ENCODE data around the gene TMEM151B. TPM values are rescaled to one million over a fixed set of nuclear protein-coding genes. Genes with fewer than 3 reads are reported as not detected.

TMEM151B gene
- total RNA-seq, 2 experiments from 2014 or later, result not detected

GRCh38 chr6:44270526-44271405 lies 516 bp downstream of the TMEM151B start:
- Mint-ChIP-seq H3K4me1 (peaks cover 33% of the 10 kb centered on the region), H3K9me3 (no peaks in the 10 kb centered on the region), H3K4me3 (peak overlapping the region; percentile 17), H3K27ac (no peak overlapping the region), H3K36me3 (ENCODE audit: low read depth) (no peaks in the 10 kb centered on the region), H3K27me3 (peaks cover 57% of the 10 kb centered on the region)
- DNase-seq, result no peak
- CTCF ChIA-PET, result interaction anchor here (1.0 to 4.2 kb wide), 2 partner anchors 38 to 67 kb away, joined by 4 to 69 read pairs; no protein-coding TSS in a partner anchor
- POLR2A ChIA-PET, result interaction anchor here (0.6 to 1.9 kb wide), 3 partner anchors 14 to 1099 kb away, joined by 3 to 4 read pairs (median 3); no protein-coding TSS in a partner anchor

- peaks cover 58% of the 10 kb centered on the region for H3K27me3 Mint-ChIP-seq
- ChIA-PET CTCF (interaction anchor here (1.0 to 1.2 kb wide), 2 partner anchors 12 to 37 kb away, joined by 4 read pairs; no protein-coding TSS in a partner anchor), POLR2A (no interaction called here)
- H3K4me3 Mint-ChIP-seq, result peak overlapping the region; percentile 17
- no peak overlapping the region for H3K27ac Mint-ChIP-seq
- no peak for DNase-seq
- no peaks in the 10 kb centered on the region for H3K9me3 Mint-ChIP-seq
- no peaks in the 10 kb centered on the region for H3K36me3 Mint-ChIP-seq (ENCODE audit: low read depth)
- peaks cover 28% of the 10 kb centered on the region for H3K4me1 Mint-ChIP-seq
Measured at GRCh38 chr6:44271406-44271723, 1.1 kb downstream of the TMEM151B start.

- CTCF ChIA-PET, result interaction anchor here (1.0 to 1.2 kb wide), 3 partner anchors 12 to 66 kb away, joined by 3 to 4 read pairs (median 4); no protein-coding TSS in a partner anchor
- H3K27me3 Mint-ChIP-seq, result peaks cover 62% of the 10 kb centered on the region
- no peak overlapping the region for H3K4me3 Mint-ChIP-seq
- POLR2A ChIA-PET, result no interaction called here
- H3K9me3 Mint-ChIP-seq, result no peaks in the 10 kb centered on the region
- no peak for DNase-seq
- H3K36me3 Mint-ChIP-seq (ENCODE audit: low read depth), result no peaks in the 10 kb centered on the region
- H3K4me1 Mint-ChIP-seq, result peaks cover 24% of the 10 kb centered on the region
- H3K27ac Mint-ChIP-seq, result no peak overlapping the region
Measured at GRCh38 chr6:44271914-44272313, 1.7 kb downstream of the TMEM151B start.

- peaks cover 22% of the 10 kb centered on the region for H3K4me1 Mint-ChIP-seq
- H3K4me3 Mint-ChIP-seq, result no peak overlapping the region
- DNase-seq, result no peak
- H3K9me3 Mint-ChIP-seq, result no peaks in the 10 kb centered on the region
- CTCF ChIA-PET, result interaction anchor here (1.0 to 1.2 kb wide), 2 partner anchors 11 to 65 kb away, joined by 3 to 4 read pairs; no protein-coding TSS in a partner anchor
- H3K27ac Mint-ChIP-seq, result no peak overlapping the region
- POLR2A ChIA-PET, result no interaction called here
- peaks cover 68% of the 10 kb centered on the region for H3K27me3 Mint-ChIP-seq
- no peaks in the 10 kb centered on the region for H3K36me3 Mint-ChIP-seq (ENCODE audit: low read depth)
Measured at GRCh38 chr6:44272529-44272928, 2.3 kb downstream of the TMEM151B start.

DNA sequence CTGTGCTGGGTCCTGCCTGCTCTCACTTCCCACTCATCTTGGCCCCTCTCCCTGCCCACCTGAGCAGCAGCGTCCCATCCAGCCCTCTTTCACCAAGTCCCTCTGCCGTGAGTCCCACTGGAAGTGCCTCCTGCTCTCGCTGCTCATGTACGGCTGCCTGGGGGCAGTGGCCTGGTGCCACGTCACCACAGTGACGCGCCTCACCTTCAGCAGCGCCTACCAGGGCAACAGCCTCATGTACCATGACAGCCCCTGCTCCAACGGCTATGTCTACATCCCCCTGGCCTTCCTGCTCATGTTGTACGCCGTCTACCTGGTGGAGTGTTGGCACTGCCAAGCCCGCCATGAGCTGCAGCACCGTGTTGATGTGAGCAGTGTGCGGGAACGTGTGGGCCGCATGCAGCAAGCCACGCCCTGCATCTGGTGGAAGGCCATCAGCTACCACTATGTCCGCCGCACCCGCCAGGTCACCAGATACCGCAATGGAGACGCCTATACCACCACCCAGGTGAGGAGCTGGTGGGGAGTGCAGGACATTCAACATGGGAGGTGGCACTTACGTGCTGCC lies 2.8 kb downstream of the TMEM151B start:
- POLR2A ChIA-PET, result no interaction called here
- CTCF ChIA-PET, result interaction anchor here (1.0 kb wide), 2 partner anchors 32 to 65 kb away, joined by 3 read pairs; no protein-coding TSS in a partner anchor

DNA sequence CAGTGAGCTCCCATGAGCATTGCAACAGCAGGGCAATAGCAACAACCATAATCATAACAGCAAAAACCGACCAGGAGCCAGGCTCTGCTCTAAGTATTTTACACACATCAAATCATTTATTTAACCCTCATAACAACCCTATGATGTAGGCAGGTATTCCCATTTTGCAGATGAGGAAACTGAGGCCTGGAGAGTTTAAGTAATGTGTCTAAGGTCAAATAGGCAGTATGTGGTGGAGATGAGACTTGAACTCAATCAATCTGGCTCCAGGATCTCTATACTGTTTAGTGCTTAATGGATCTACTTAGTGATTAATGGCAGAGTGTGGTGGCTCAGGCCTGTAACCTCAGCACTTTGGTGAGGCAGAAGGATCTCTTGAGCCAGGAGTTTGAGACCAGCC lies 3.4 kb downstream of the TMEM151B start:
- Mint-ChIP-seq H3K27ac (no peak overlapping the region), H3K27me3 (peaks cover 68% of the 10 kb centered on the region), H3K4me1 (peaks cover 19% of the 10 kb centered on the region), H3K36me3 (ENCODE audit: low read depth) (no peaks in the 10 kb centered on the region), H3K4me3 (no peak overlapping the region), H3K9me3 (no peaks in the 10 kb centered on the region)
- DNase-seq, result no peak
- ChIA-PET CTCF (interaction anchor here (1.0 kb wide), 1 partner anchor 31 kb away, joined by 3 read pairs; no protein-coding TSS in a partner anchor), POLR2A (no interaction called here)

More for the DNA sequence above, 2.8 kb downstream of the TMEM151B start:
- no peaks in the 10 kb centered on the region for H3K9me3 Mint-ChIP-seq
- no peak for DNase-seq
- peaks cover 19% of the 10 kb centered on the region for H3K4me1 Mint-ChIP-seq
- peaks cover 68% of the 10 kb centered on the region for H3K27me3 Mint-ChIP-seq
- no peak overlapping the region for H3K27ac Mint-ChIP-seq
- H3K36me3 Mint-ChIP-seq (ENCODE audit: low read depth), result no peaks in the 10 kb centered on the region
- no peak overlapping the region for H3K4me3 Mint-ChIP-seq

DNA sequence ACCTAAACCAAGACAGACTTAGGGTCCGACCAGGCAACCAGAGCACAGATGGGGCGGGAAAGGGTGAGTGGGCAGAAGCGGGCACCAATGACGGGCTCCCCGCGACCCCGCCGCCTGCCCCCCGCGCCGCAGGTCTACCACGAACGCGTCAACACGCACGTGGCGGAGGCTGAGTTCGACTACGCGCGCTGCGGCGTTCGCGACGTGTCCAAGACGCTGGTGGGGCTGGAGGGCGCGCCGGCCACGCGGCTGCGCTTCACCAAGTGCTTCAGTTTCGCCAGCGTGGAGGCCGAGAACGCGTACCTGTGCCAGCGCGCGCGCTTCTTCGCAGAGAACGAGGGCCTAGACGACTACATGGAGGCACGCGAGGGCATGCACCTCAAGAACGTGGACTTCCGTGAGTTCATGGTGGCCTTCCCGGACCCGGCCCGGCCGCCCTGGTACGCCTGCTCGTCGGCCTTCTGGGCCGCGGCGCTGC lies 5.1 kb downstream of the TMEM151B start:
- Mint-ChIP-seq H3K36me3 (ENCODE audit: low read depth) (no peaks in the 10 kb centered on the region), H3K4me3 (no peak overlapping the region), H3K9me3 (no peaks in the 10 kb centered on the region), H3K27ac (no peak overlapping the region), H3K27me3 (peaks cover 61% of the 10 kb centered on the region), H3K4me1 (peaks cover 8% of the 10 kb centered on the region)
- no peak for DNase-seq
- POLR2A ChIA-PET, result no interaction called here
- CTCF ChIA-PET, result interaction anchor here (0.8 to 1.4 kb wide), 3 partner anchors 19 to 61 kb away, joined by 3 to 4 read pairs (median 3); partner anchors contain the start of gene AARS2

- Mint-ChIP-seq H3K36me3 (ENCODE audit: low read depth) (no peaks in the 10 kb centered on the region), H3K9me3 (no peaks in the 10 kb centered on the region), H3K27me3 (peaks cover 67% of the 10 kb centered on the region), H3K4me1 (peaks cover 7% of the 10 kb centered on the region), H3K27ac (no peak overlapping the region), H3K4me3 (no peak overlapping the region)
- POLR2A ChIA-PET, result no interaction called here
- DNase-seq, result no peak
- CTCF ChIA-PET, result interaction anchor here (0.8 to 1.3 kb wide), 2 partner anchors 37 to 60 kb away, joined by 3 read pairs; partner anchors contain the start of gene AARS2
Measured at GRCh38 chr6:44275749-44276648, 5.7 kb downstream of the TMEM151B start.

DNA sequence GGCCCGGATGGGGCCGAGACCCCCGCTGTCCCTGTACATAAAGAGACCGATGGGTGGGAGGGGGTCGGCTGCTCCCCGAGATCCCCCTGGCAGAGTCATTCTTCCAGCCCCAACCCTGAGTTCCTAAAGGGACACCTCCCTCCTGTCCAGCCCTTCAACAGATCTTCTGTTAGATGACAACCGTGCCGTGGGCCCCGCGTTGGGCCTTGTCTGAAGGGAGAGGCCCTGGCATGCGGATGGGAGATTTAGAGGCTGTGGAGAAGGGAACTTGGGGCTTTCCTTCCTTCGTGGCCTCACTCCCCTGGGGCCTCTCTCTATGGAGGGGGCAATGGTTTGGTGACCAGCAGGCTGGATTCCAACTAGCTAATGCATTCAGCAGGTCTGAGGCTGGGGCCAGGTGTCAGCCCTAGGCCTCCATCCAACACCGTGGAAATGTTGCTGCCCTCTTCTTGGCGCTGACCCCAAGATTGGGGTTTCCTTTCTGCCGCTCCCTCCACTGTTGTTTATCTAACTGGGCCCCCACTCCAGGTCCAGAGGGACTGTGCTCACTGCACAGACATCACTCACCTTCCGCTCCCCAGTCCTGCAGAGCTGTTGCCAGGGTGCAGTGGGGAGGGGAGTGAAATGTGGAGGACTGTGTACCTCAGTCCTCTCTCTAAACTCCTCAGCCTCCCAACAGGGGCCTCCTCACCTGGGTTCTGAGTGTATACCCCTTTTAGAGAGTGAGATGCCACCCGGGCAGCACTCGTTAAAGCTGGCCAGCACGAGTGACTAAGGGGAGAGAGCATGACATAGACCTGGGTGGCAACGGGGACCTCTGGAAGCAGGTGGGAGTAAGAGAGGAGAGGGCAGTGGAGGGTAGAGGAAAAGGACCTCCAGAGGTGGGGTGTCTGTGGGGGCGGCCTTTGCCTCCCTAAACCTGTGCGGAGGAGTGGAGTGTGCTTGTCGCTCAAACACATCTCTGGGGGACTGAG lies 6.7 kb downstream of the TMEM151B start:
- Mint-ChIP-seq H3K27ac (no peak overlapping the region), H3K27me3 (peaks cover 60% of the 10 kb centered on the region), H3K4me3 (no peak overlapping the region), H3K9me3 (no peaks in the 10 kb centered on the region), H3K36me3 (ENCODE audit: low read depth) (no peaks in the 10 kb centered on the region), H3K4me1 (peaks cover 4% of the 10 kb centered on the region)
- DNase-seq, result no peak
- ChIA-PET CTCF (interaction anchor here (1.3 kb wide), 1 partner anchor 36 kb away, joined by 3 read pairs; the partner anchor contains the start of gene AARS2), POLR2A (interaction anchor here (1.0 kb wide), 1 partner anchor 21 kb away, joined by 5 read pairs; no protein-coding TSS in a partner anchor)

DNA sequence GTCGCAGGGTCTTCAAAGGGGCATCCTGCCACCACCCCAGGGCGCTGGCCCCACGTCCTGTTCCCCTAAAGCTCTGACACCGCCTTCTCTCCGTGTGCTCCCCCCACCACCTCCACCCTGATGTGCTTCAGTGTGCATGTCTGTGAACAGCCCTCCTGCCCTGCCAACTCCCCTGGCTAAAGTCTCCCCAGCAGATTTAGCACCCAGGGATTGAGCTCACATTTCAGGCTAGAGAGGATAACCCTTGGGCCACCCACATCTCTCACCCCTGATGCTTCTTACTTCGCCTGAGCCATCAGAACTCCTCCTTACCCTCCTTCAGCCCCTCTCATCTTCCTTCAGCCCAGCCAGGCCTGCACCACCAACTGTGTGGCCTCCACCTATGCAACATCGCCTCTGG lies 7.5 kb downstream of the TMEM151B start:
- Mint-ChIP-seq H3K4me3 (no peak overlapping the region), H3K9me3 (no peaks in the 10 kb centered on the region)
- POLR2A ChIA-PET, result interaction anchor here (1.0 kb wide), 1 partner anchor 21 kb away, joined by 5 read pairs; no protein-coding TSS in a partner anchor

DNA sequence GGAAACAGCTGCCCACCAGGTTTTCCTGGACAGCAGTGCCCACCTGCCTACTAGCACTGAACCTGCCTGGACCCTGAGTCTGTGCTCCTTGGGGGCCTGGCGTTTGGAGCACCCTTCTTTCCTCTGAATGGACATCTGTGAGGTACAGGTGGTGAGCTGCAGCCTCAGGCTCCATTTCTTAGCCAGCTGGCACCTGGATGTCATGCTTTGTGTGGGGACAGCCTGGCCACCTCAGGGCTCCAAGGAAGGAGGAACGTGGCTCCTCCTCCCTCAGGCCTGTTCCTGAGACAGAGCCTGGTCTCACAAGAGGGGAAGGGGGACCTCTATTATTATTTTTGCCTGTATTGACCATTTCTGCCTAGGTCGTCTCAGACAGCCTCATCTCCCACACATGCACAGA lies 8.1 kb downstream of the TMEM151B start:
- CTCF ChIA-PET, result interaction anchor here (0.9 to 1.4 kb wide), 3 partner anchors 10 to 63 kb away, joined by 3 read pairs; partner anchors contain the start of gene AARS2
- no peak for DNase-seq
- Mint-ChIP-seq H3K27ac (no peak overlapping the region), H3K27me3 (peaks cover 48% of the 10 kb centered on the region), H3K9me3 (no peaks in the 10 kb centered on the region), H3K4me3 (no peak overlapping the region), H3K4me1 (peaks cover 4% of the 10 kb centered on the region), H3K36me3 (ENCODE audit: low read depth) (no peaks in the 10 kb centered on the region)
- POLR2A ChIA-PET, result no interaction called here

More for the DNA sequence above, 7.5 kb downstream of the TMEM151B start:
- no peak overlapping the region for H3K27ac Mint-ChIP-seq
- CTCF ChIA-PET, result interaction anchor here (0.9 to 1.0 kb wide), 2 partner anchors 9 to 35 kb away, joined by 3 read pairs; partner anchors contain the start of gene AARS2
- H3K36me3 Mint-ChIP-seq (ENCODE audit: low read depth), result no peaks in the 10 kb centered on the region
- DNase-seq, result no peak
- H3K4me1 Mint-ChIP-seq, result peaks cover 4% of the 10 kb centered on the region
- H3K27me3 Mint-ChIP-seq, result peaks cover 54% of the 10 kb centered on the region

All from activated CD4-positive, alpha-beta memory T cell treated with anti-CD3 and anti-CD28 coated beads, Interleukin-2, amount 10 ng/mL, durations not matched to agents 7 days and 5 days (primary cell).